Astrocyte (in vitro differentiated cells and primary cell): ENCODE data around the gene IL17RE.

Experiments used
- EZH2 ChIP-seq: IDR thresholded peaks from 2 replicates; pipeline ENCODE4 v1.6.1; 2012; ENCODE audit warnings: mild to moderate bottlenecking, low read length, inconsistent platforms; ENCODE audit not compliant: insufficient read depth
- TF ChIP-seq, protein P1 (sequence below): IDR thresholded peaks from 2 replicates; pipeline ENCODE4 v1.5.1; 2011; ENCODE audit warnings: low read depth, mild to moderate bottlenecking, inconsistent platforms, low read length, moderate library complexity; ENCODE audit not compliant: insufficient read depth

- TF ChIP-seq, protein P1, sequence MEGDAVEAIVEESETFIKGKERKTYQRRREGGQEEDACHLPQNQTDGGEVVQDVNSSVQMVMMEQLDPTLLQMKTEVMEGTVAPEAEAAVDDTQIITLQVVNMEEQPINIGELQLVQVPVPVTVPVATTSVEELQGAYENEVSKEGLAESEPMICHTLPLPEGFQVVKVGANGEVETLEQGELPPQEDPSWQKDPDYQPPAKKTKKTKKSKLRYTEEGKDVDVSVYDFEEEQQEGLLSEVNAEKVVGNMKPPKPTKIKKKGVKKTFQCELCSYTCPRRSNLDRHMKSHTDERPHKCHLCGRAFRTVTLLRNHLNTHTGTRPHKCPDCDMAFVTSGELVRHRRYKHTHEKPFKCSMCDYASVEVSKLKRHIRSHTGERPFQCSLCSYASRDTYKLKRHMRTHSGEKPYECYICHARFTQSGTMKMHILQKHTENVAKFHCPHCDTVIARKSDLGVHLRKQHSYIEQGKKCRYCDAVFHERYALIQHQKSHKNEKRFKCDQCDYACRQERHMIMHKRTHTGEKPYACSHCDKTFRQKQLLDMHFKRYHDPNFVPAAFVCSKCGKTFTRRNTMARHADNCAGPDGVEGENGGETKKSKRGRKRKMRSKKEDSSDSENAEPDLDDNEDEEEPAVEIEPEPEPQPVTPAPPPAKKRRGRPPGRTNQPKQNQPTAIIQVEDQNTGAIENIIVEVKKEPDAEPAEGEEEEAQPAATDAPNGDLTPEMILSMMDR, result no peak
- TF ChIP-seq EZH2, result no peak
Measured at GRCh38 chr3:9861626-9862130, 41.0 kb upstream of the IL17RE start.
